IPS DF 19.7 (cell line): ENCODE data around the gene RGN.
"Not testable (repeated sequence)": the region's sequence is repeated elsewhere in the genome, so short reads cannot be mapped to it uniquely, and the experiment has no call there.

Experiments
- DNase-seq: peaks from one replicate; pipeline ENCODE4 v3.0.0-alpha.2; 2013; ENCODE audit warnings: low read depth, low spot score

Gene RGN

DNA sequence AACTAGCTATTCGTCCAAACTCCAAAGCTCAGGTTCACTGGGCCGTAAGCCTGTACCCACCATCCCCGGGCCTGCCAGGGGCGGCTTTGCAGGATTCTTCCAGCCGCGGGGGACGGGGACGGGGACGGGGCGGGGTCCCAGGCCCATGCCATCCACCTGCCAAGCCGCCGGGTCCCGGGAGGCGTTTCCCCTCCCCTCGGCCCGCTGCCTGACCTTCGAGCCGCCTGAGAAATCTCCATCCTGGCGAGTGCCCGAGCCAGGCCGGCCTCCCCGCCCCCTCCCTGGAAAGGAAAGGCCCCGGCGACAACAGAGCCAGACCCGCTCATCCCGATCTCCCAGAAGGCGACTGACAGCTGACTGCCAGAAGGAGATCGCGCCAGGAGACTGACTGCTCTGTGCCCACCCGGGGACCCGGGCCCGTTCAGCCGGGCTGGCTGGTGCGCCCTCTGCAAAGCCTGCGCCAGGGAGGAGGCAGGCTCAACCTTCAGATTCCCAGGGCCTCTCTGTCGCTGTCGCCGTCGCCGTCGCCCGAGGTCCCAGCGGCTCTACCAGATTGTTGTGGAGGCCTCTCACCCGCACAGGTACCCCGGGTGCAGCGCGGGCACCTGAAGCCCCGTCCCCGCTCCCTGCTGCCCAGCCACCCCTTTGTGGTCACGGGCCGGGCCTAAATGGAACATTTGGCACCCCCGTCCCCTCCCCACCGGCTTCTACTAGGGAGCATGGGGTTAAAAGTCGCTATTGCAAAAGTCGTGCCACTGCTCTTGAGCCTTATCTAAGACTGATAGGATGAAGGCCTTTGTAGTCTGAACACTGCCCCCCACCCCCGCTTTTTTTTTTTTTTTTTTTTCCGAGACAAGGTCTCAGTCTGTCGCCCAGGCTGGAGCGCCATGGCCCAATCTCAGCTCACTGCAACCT is at the start of gene RGN:
Gene RGN (plus strand): TSS at position 315 of the 915 bp plus-strand sequence. CDS start 2,702 bp downstream, outside the sequence.
- DNase-seq = no peak

DNA sequence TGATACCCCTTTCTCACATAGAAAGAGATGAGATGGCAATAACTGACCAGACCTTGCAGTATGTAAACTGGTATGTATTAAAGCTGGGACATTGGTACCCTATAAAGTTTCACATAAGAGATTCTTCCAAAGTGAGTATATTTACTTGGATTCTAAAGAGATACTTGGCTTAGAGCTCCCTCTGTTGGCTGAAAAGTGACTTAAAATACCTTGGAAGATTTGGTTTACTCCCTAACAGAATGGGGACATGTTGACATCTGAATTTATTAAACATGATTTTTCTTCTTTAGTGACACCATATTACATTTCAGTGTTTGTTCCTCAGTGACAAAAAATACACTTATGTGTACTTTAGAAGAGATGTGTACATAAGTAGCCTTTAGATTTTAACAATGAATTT is 47.9 kb upstream of the RGN start:
- no peak for DNase-seq

DNA sequence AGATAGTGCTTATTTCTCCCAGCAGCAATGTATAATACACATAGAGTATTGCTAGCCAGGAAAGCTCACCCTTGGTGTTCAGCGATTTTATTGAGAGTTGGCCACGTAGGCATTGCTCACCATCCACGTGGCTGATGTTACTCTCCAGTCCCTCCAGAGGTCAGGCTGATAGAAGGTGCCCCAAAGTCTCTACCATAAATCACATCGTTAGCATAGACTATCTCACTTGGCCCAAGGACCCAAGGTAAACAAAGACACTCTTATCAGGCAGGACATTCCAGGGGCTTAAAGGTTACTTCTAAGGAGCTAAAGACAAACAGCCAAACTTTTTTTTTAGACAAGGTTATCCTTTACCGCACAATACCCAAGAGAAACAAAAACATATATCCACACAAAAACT is 30.3 kb upstream of the RGN start:
- no peak for DNase-seq

DNA sequence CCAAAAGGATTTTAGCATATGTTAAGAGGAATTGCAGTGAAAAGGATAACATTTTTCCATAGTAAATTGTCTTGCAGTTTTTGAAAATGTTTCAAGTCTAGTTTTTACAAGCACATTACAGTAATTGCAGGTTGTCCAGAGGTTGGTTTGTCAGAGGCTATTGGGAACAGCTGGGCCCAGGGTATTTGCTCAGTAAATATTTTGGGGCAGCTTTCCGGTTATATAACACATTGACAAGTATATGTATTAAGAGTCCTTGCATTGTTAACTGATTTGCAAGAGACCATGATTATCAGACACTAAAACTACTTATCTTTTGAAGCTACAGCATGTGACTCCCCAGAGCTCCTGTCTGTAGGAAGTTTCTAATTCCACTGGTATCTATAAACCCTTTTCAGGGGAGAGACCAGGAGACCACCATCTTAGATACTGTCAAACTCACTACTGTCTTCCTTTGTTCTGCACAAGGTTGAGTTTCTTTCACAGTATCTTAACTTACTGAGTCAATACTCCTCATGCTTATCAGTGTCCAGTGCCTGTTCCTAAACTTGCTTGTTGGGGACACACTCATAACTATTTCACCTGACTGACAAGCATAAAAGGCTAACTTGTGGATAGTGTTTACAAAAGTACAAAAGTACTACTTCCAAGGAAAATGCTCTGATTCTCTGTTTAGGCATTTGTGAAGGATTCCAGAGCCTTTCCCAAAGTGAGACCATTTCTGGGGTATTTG is 18.9 kb upstream of the RGN start:
- no peak for DNase-seq

DNA sequence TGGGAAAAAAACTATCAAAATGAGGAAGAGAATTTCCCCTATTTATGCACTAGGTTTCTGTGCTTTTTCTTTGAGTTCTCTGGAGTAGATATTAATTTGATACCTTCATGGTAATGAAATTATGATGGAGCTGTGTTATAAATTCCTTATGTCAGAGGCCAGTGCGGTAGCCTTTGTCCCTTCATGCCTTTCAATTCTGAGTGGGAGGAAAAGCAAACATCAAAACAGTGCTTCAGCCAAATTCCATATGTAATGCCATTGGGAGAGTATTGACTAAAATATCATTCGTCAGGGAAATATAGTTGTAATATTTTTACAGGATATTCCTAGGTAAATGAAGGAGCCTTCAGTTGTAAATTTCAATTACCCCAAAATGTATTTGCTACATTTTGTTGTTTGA is 17.5 kb upstream of the RGN start:
- DNase-seq = no peak

DNA sequence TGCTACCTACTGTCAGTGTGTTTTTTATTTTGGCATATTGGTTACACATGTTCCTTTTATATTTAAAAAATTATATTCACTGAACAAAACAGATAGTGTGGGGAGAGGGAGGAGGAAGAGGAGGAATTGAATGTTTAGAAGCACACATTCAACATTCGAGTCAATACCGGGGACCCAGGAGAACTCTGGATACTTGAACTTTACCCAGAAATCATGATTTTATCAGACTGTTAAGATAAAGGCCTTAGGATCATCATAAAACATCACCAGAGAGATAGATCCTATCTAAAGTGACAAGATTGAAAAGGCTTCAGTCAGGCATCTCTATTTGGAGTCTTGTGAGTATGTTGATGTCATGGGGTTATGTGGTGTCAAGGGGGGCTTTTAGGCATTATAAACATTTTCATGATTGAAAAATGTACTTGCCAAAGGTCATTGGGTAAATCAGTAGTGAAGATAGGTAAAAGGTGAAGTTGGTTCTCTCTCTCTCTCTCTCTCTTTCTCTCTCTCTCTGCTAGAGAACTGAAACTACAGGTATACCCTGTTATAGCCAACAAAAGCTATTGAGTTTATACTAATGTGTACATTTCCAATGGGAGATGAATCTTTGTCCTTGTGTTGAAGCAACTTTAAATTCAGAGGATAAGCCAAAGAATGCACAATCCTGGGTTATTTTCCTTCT is 16.9 kb upstream of the RGN start:
- no peak for DNase-seq

DNA sequence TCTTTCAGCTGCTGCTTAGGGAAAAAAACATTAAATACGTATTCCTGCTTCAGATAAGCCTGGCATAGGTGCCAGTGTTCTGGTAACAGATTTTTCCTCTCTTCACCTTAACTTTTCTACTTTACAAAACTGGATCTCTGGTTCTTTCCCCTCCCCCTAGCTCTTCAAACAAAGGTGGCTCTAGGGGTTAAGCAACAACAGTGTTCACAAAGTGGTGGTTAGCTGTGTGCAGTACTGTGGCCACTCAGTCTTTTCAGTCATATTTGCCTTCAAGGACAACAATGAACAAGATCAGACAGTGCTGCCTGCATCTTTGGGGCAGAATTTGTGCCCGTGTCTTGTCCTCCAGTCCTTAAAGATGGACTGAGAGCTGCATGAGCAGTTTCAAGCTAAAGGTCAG is 15.1 kb upstream of the RGN start:
- no peak for DNase-seq

DNA sequence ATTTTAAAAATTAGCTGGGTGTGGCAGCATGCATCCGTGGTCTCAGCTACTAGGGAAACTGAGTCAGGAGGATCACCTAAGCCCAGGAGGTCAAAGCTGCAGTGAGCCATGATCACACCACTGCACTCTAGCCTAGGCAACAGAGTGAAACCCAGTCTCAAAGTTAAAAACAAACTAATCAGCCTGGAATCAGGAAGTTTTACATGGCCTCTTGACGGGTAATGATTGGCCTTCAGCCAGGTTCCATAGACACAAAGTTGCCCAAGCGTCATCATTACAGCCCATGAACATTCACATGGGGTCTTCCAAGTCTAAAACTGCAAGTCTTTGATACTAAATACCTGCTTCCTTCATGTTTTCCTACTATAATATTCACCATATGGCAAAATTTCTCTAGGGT is 10.0 kb upstream of the RGN start:
- DNase-seq = no peak

DNA sequence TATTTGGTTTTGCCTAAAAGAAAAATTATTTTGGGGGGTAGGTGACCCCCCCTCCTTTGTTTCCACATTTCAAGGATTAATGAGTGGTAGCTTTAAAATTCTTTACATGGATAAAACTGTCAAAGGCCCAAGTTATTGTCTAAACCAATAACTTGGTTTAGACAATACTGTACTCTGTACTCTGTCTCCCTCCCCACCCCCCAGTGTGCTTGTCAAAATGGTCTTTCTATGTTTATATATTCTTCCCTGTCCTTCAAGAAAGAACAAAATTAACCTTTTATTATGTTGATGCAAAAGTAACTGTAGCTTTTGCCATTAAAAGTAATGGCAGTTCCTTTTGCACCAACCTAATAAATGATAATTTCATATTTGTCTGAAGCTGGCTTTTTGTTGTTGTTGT is 9.5 kb upstream of the RGN start:
- DNase-seq = no peak

DNA sequence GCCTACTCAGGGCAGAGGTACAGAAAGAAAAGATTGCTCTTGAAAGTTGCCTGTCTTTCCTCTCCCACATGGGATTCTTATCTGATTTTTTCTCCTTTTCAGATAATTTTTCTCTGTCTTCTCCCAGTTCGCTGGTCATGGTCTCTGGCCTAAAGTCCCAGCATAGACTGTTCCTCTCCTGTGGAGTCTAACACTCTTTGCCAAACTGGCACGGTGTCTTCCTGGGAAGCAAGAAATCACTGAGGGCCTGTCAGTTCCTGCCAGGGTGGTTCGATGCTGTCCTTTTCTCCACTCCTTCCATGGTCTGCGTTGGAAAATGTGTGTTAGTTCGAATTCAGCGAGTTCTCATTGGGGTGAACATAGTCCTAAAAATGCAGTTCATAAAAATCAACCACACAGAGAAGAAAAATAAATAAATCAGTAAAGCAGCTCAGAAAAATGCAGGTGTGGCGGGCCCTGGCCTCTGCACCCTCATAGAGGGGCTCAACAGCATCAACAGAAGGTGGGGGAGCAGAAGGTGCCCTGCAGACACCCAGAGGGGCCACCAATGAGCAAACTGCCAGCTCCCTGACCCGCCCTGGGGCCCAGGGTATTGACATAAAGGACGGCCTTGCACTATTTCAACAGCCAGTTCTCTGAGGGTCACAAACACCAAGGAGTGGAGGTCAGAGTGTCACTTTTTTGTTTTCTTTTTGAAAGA is 2.1 kb downstream of the RGN start:
- DNase-seq = no peak

DNA sequence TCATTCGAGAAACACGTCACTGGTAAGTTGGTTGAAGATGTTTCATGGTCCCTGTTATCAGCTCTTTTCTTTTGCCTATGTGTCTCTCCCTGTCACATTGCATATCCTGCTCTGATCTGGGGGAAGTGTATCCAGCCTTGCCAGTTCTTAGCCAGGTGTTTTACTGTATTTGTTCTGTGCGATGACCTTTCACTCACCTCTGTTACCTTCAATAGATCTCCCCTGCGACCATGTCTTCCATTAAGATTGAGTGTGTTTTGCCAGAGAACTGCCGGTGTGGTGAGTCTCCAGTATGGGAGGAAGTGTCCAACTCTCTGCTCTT is 2.6 kb downstream of the RGN start:
- DNase-seq = no peak

DNA sequence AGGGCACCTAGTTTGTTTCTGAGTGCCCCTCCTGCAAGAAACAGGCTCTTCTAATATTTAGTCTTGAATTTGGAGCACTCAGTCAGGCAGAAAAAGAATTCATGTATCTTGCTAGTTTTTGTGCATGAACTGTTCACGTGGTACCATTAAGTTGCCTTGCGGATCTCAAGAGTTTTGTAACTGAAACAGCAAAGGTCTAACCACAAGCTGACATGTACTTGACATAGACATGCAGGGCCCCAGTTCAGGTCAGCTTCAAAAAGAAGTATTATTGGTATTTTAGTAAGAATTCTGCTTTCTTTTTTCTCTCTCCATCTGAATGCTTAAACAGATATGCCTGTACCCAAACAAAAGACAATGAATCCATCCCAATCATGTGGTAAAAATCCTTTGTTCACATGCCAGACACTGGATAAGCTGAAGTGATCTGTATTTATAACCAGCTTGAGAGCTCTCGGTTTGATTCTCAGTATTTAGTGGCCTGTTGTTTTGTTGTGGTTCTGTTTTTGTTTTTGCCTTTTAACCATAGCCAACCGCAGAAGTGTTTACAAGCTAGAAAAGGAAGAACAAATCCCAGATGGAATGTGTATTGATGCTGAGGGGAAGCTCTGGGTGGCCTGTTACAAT is 13.0 kb downstream of the RGN start:
- DNase-seq = no peak

DNA sequence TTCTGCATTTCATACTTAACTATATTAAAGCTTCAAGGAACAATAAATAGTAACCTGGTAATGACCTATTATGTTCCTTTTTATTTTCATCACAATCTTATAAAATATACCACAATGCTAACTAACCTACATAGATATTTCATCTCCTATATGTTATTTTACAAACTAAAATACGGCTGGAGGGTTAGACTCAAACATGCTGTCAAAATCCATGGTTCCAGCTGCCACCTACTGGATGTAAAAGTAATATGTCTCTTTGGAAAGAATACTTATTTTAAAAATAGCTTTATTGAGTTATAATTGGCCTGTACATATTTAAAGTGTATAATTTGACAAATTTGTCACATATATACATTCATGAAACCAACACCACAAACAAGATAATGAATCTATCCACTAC is 15.0 kb downstream of the RGN start:
- DNase-seq = no peak

DNA sequence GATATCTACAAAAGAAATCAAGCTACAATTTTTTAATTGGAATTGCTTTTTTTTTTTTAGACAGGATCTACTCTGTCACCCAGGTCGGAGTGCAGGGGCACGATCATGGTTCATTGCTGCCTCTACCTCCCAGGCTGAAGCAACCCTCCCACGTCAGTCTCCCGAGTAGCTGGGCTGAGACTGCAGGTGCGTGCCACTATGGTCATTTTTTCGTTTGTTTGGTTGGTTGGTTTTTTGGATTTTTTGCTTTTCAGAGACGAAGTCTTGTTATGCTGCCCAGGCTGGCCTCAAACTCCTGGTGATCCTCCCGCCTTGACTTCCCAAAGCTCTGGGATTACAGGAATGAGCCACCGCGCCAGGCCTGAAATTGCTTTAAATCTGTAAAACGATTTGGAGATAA is 15.6 kb downstream of the RGN start:
- DNase-seq = no peak

DNA sequence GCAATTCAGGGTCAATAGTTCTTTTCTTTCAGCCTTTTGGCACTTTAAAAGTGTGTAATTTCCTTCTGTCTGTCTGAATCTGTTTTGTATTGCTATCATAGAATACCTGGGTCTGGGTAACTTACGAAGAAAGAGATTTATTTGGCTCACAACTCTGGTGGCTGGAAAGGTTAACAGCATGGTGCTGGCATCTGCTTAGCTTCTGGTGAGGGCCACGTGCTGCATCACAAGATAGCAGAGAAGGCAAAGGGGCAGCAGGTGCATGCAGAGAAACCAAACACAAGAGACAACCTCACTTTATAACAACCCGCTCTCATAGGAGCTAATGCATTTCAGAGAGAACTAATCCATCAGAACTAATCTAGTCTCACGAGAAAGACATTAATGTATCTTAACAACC is 18.8 kb downstream of the RGN start:
- no peak for DNase-seq

DNA sequence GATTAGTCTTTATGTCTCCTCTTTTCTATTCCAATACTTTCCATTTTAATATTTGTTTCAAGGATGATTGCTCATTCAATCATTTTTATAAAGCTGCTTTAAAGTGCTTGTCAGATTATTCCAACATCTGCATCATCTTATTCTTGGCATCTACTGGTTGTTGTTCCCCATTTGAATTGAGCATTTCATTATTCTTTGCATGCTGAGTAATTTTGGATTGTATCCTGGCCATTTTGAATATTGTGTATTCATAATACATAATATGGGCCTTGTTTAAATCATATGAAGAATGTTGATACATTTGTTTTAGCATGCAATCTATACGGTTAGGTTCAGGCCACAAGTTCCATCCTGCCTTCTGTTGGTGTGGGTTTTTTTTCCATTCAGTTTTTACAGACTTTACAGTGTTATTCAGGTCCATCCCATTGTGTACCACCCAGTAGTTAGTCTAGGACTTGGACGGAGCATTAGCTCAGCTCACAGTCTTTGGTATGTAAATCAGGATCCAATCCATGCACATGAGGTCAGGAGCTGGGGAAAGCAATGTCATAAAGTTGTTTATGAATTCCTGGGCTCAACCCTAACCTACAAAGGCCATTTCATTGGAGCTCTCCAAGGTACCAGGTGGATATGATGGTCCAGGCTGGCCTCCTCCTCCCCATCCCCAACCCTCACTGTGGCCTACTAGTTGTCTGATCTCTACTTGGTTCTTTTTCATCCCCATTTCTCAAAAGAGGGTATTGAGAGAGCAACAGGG is 20.3 kb downstream of the RGN start:
- no peak for DNase-seq

DNA sequence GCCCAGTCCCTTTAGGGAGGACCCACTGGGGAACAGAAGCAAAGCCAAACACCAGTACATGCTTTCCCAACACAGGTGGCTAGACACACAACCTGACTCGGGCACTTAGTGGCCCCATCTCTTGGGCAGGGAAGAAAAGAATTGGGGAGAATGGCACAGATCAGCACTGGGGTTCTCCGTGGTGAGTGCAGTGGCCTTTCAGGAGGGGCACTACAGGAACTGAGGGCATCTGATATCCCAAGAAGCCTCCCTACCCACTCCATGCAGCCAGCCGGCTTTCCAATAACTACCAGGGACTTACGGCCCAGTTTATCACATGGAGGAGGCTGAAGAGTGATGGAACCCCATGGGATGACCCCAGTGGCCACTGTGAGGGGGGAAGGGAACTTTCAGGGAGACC is 23.0 kb downstream of the RGN start:
- DNase-seq = no peak

DNA sequence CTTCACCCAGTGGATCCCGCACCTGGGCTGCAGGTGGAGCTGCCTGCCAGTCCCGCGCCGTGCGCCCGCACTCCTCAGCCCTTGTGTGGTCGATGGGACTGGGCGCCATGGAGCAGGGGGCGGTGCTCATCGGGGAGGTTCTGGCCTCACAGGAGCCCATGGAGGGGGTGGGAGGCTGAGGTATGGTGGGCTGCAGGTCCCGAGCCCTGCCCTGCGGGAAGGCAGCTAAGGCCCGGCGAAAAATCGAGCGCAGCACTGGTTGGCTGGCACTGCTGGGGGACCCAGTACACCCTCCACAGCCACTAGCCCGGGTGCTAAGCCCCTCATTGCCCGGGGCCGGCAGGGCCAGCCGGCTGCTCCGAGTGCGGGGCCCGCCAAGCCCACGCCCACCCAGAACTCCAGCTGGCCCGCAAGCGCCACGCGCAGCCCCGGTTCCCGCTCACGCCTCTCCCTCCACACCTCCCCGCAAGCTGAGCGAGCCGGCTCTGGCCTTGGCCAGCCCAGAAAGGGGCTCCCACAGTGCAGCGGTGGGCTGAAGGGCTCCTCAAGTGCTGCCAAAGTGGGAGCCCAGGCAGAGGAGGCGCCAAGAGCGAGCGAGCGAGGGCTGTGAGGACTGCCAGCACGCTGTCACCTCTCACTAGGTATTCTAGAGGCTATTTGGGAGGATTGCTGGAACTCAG is 32.8 kb downstream of the RGN start:
- not testable (repeated sequence) for DNase-seq

DNA sequence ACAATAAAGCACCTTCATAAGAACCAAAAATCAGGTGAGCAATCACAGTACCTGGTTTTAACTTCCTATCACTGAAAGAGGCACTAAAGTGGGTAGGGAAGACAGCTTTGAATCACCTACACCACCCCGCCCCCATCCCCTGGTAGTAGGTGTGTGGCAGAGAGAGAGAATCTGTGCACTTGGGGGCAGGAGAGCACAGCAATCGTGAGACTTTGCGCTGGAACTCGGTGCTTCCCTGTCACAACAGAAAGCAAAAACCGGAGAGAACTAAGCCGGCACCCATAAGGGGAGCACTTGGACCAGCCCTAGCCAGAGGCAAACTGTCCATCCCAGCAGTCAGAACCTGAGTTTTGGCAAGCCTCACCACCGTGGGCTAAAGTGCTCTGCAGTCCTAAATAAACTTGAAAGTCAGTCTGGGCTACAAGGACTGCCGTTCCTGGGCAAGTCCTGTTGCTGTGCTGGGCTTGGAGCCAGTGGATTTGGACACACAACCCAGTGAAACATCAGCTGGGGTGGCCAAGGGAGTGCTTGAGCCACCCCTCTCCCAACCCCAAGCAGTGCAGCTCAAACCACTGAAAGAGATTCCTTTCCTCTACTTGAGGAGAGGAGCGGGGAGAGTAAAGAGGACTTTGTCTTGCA is 34.2 kb downstream of the RGN start:
- no peak for DNase-seq
